GM18517 (cell line): ENCODE measurements around the gene TUBB8B.
"Not testable (repeated sequence)": the region's sequence is repeated elsewhere in the genome, so short reads cannot be mapped to it uniquely, and the experiment has no call there.

Experiments
- ATAC-seq: cut with Tn5 transposase; IDR thresholded peaks from one replicate; pipeline ENCODE4 v1.9.1; 2021; ENCODE audit warnings: mild to moderate bottlenecking, moderate library complexity; ENCODE audit not compliant: unreplicated experiment

Gene TUBB8B

GRCh38 chr18:49176-49665 is at the start of gene TUBB8B:
TUBB8B (minus strand) TSS chr18:49615; CDS start chr18:49557, 58 bp downstream.
- ATAC-seq, result not testable (repeated sequence)

GRCh38 chr18:97252-97914 is 48.0 kb upstream of the TUBB8B start:
- ATAC-seq, result peak; percentile 52

DNA sequence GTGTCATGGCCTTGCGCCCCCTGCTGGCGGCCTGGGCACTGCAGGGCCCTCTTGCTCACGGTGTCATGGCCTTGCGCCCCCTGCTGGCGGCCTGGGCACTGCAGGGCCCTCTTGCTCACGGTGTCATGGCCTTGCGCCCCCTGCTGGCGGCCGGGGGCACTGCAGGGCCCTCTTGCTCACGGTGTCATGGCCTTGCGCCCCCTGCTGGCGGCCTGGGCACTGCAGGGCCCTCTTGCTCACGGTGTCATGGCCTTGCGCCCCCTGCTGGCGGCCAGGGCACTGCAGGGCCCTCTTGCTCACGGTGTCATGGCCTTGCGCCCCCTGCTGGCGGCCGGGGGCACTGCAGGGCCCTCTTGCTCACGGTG is 47.3 kb upstream of the TUBB8B start:
- ATAC-seq, result not testable (repeated sequence)

DNA sequence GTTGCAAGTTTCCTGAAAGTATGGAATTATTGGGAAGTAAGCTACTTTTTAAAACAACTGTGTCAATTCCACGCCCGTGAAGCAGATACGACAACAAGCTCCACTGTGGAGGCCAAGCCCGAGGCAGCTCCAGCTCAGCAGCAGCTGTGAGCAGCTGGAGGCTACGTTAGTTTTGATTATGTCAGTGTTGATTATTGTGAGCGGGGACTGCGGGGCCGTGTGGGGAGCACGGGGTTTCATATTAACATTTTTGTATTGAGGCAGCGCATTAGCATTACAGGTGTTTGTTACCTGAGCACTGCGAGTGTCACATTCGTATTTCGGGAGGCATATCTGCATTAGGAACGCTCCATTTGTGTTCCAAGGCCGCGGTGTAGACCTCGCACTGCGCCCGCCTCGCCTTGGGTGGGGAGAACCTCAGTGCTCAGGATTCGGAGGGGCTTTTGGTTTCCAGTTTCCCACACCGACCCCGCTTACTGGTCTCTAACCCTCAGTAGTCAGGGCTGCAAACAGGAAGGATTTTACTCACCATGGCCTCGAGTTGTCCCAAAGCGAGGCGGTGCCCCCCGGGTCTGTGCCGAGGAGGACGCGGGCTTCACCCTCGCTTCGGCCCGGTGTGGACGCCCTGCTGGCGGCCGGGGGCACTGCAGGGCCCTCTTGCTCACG is 46.8 kb upstream of the TUBB8B start:
- ATAC-seq, result not testable (repeated sequence)

- not testable (repeated sequence) for ATAC-seq
Measured at GRCh38 chr18:95580-95979, 46.2 kb upstream of the TUBB8B start.

DNA sequence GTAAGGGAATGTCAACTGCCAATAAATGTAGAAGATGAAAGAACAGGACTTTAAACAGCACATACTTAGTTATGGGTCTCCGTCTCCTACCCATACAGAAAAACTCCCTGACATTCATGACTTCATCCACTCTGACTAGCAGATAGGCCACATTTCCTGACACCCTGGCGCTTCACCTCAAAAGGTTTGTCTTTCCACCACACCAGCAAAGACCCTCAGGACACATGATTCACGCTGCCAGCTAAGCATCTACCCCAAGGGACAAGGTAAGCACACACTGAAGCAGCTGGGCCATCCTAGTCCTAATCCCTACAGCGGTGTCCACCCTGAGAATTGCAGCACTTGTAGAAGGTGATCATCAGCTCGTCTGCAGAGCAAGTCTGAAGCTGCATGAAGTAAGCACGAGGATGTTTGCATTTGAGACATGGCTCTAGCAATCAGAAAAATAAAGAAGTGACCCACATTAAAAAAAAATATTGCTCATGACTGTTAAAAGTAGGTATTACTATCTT is 44.5 kb upstream of the TUBB8B start:
- not testable (repeated sequence) for ATAC-seq

- not testable (repeated sequence) for ATAC-seq
Measured at GRCh38 chr18:91561-91960, 42.1 kb upstream of the TUBB8B start.

DNA sequence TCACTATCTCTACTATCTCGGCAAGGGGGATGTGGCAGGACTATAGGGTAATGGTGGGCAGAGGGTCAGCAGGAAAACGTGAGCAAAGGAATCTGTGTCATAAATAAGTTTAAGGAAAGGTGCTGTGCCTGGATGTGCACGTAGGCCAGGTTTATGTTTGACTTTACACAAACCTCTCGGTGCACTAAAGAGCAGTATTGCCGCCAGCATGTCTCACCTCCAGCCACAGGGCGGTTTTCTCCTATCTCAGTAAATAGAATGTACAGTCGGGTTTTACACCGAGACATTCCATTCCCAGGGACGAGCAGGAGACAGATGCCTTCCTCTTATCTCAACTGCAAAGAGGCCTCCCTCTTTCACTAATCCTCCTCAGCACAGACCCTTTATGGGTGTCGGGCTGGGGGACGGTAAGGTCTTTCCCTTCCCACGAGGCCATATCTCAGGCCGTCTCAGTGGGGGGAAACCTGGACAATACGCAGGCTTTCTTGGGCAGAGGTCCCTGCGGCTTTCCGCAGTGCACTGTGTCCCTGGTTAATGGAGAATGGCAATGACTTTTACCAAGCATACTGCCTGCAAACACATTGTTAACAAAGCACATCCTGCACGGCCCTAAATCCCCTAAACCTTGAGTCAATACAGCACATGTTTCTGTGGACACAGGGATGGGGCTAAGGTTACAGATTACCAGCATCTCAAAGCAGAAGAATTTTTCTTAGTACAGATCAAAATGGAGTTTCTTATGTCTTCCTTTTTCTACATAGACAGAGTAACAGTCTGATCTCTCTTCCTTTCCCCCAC is 41.2 kb upstream of the TUBB8B start:
- ATAC-seq, result not testable (repeated sequence)

- not testable (repeated sequence) for ATAC-seq
Measured at GRCh38 chr18:89124-89523, 39.7 kb upstream of the TUBB8B start.

DNA sequence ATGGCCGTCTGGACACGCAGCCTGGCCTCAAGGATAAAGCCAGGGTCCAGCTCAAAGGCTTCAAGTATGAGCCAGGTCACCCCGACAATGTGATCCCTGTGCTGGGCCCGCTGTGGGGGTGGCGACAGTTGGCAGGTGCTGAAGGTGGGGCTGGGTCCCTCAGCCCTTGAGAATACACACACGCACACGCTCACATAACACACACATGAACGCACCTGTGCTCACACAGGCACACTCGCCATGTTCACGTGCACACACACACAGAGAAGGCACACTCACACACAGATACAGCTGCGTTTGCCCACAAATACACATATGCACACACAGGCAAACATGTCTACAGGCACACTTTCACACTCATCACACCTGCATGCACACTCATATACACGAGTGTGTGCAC is 35.4 kb upstream of the TUBB8B start:
- ATAC-seq, result not testable (repeated sequence)

DNA sequence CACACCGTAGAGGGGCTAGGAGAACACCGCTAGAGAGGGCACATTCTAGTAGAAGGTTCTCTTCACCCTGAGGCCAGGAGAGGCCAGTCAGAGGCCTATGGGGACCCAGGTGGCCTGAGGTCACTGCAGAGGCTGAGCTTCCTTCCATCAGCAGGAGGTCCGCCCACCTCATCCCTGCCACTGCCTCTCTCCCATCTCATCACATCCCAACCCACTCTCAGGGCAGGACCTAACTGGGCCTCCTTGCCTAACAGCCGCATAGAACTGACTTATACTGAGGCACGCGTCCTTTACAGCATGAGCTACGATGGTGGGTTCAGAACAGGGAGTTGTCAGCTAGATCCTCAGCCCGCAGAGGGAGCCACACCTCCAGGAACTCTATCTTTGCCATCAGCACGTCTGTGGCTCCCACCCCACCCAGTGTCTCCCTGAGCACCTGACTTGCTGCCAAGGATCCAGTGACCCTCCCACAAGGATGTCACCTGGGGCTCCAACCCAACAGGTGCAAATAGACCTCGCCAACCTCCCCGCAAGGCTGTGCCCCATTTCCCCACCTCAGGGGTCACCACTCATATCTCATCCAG is 33.3 kb upstream of the TUBB8B start:
- ATAC-seq, result not testable (repeated sequence)

- ATAC-seq, result not testable (repeated sequence)
Measured at GRCh38 chr18:80881-81280, 31.5 kb upstream of the TUBB8B start.

DNA sequence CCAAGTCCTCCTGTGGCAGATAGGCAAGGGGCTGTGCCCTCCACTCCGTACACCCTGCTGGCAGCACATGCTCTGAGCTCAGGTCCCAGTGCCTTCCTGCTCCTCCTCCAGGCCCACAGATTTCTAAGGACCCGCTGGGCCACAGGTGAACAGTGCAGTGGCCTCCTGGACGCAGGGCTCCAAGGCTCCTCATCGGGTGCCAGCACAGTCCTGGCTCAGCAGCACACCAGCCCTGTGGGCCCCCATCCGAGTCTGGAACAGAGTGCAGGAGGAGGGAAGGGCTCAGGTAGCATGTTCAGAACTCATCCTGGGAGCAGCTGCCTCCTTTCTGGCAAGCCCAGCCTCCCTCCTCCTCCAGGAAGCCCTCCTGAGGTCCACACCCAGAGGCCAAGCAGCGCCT is 30.8 kb upstream of the TUBB8B start:
- not testable (repeated sequence) for ATAC-seq

GRCh38 chr18:75525-76160 is 26.2 kb upstream of the TUBB8B start:
- ATAC-seq, result not testable (repeated sequence)

DNA sequence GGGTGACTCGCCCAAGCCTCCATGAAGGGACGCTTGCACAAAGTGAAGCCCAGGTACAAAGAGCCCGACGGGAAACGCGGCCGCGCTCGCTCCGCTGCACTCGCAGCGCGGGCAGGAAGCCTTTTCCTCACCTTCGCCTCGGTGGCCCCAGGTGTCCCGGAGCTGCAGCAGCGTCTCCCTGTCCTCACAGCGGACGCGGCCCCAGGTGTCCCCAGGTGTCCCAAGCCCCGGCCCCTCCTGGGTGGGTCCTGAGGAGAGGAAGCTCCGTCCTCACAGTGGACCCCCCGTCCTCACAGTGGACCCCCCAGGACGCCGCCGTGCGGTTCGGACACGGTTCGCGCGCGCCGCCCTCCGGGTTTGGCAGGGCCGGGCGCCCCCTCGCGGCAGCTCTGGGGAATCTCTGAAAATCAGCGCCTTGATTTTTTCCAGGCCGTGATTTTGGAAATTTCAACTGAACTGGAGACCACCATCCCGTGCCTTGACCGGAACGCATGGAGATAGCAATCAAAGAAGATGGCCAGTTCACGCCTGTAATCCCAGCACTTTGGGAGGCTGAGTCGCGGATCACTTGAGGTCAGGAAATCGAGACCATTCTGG is 23.9 kb upstream of the TUBB8B start:
- not testable (repeated sequence) for ATAC-seq

- ATAC-seq, result not testable (repeated sequence)
Measured at GRCh38 chr18:67701-68100, 18.3 kb upstream of the TUBB8B start.

GRCh38 chr18:64279-64678 is 14.9 kb upstream of the TUBB8B start:
- not testable (repeated sequence) for ATAC-seq

- not testable (repeated sequence) for ATAC-seq
Measured at GRCh38 chr18:63656-64055, 14.2 kb upstream of the TUBB8B start.

DNA sequence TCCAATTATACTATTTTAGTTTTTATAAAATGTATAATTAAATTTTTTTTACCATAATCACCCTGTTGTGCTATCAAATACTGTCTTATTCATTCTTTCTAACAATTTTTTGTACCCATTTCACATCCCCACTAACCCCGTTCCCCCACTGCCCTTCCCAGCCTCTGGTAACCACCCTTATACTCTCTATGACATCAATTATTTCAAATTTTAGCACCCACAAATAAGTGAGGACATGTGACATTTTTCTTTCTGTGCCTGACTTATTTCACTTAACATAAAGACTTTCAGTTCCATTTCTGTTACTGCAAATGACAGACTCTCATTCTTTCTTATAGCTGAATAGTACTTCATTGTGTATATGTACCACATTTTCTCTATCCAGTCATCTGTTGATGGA is 5.0 kb upstream of the TUBB8B start:
- not testable (repeated sequence) for ATAC-seq

- ATAC-seq, result not testable (repeated sequence)
Measured at GRCh38 chr18:48696-49095, 719 bp downstream of the TUBB8B start.
